SK-N-DZ (cell line): ENCODE measurements around the gene MROH8.
A peak's percentile ranks its signal among the peaks of the same experiment; 100 is the strongest.
"Not testable (repeated sequence)": the region's sequence is repeated elsewhere in the genome, so short reads cannot be mapped to it uniquely, and the experiment has no call there.

Experiments
- DNase-seq: peaks from one replicate; pipeline ENCODE4 v3.0.0-alpha.2; 2015; ENCODE audit warnings: low spot score

The MROH8 gene

DNA sequence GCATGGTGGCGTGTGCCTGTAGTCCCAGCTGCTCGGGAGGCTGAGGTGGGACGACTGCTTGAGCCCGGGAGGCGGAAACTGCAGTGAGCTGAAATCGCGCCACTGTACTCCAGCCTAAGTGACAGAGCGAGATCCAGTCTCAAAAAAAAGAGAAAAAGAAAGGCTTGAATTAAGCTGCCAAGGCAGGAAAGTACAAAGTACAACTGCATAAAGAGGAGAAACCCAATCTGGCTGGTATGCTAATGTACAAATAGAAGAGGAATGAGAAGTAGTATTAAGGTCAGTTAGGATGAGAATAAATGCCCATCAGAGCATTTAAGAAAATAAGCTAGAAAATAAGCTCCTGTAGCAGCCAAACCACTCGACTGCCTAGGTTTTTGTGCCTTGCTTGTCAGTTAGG lies 23.4 kb downstream of the MROH8 start:
- no peak for DNase-seq

DNA sequence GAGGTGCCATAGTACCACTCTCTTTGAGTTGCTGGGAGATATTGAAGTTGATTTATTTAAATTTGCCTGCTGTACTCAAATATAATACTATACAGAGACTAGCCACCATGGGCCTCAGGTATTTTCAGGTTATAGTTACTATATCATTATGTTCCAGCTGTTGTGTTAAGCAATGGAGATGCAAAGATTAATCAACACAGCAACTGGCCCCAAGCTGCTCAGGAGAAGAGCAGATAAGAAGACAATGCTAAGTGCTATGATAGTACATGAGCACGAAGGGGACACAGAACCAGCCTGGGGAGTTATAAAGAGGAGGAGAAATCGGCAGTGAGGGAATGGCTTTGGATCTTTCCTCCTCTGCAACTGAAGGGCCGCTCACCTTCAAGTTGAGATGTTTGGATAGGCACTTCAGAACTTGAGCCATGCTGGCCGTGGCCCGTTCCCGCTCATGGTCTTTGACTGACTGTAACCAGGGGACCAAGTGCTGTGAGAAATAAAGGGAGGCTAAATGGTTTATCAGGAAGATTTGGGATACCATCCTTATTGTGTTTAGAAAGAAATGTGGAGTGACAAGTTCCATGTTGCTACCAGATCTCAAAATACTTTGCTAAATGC lies 24.6 kb downstream of the MROH8 start:
- DNase-seq, result no peak

DNA sequence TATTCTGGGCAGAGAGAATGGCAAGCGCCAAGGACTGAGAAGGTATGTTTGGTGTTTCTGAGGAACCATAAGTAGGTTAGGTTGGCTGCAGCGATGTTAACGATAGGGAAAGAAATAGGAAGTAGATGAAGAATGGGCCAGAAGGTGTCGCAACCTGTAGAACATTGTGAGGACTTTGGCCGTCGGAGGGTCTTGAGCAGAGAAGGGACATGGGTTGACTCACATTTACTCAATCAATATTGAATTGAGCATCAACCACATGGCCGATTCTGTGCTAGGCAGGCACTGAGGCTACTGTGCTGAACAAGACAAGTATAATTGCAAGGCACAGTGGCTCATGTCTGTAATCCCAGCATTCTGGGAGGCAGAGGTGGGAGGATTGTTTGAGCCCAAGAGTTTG lies 27.1 kb downstream of the MROH8 start:
- no peak for DNase-seq

- no peak for DNase-seq
Observed at GRCh38 chr20:37151529-37151928, 27.8 kb downstream of the MROH8 start.

GRCh38 chr20:37150864-37151263 lies 28.5 kb downstream of the MROH8 start:
- not testable (repeated sequence) for DNase-seq

DNA sequence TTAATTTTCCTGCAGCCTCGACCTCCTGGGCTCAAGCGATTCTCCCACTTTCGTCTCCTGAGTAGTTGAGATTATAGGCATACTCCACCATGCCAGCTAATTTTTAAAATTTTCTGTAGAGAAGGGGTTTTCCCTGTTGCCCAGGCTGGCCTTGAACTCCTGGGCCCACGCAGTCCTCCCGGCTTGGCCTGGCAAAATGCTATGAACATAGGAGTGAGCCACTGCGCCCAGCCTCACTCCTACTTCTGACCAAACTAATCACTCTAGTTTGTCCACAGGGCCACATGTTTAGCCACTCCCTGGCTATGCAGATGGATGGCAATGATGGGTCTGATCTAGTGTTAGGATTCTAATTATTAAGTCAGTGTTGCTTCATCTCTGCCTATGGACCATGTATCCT lies 32.1 kb downstream of the MROH8 start:
- DNase-seq, result no peak

DNA sequence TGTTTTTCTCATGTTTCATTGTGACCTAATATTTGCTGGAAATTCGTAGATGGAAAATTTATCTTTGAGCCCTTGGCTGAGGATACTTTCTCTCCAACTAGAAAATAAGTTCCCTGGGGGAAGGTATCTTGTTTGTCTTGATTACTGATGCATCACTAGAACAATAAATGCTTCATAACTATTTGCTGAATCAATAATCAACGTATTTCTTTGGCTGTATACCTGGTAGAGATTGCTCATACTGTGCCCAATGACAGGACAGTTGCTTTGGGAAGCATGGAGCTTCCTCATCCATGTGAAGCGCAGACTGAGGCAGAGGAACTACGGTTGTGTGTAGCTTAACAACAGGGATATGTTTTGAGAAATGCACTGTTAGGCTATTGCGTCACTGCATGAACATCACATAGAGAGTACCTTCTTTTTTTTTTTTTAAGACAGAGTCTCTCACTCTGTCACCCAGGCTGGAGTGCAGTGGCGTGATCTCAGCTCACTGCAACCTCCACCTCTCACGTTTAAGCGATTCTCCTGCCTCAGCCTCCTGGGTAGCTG lies 34.4 kb downstream of the MROH8 start:
- DNase-seq, result no peak

DNA sequence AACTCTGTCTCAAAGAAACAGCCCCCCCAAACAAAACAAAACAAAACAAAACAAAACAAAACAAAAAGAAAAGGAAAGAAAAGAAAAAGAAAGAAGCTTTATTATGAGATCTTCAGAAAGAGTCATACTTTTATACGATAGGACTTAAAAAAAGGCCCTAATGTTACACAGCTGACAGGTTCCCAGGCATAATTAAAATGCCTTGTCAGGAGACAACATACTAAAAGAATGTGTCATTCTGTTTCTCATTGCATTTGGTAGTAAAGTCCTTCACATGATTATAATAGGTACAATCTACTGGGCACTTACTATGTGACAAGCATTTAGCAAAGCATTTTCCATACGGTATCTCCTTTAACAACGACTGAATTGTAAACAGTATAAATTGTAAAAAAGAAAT lies 36.6 kb downstream of the MROH8 start:
- no peak for DNase-seq

GRCh38 chr20:37137547-37137946 lies 41.8 kb downstream of the MROH8 start:
- peak; percentile 90 for DNase-seq

DNA sequence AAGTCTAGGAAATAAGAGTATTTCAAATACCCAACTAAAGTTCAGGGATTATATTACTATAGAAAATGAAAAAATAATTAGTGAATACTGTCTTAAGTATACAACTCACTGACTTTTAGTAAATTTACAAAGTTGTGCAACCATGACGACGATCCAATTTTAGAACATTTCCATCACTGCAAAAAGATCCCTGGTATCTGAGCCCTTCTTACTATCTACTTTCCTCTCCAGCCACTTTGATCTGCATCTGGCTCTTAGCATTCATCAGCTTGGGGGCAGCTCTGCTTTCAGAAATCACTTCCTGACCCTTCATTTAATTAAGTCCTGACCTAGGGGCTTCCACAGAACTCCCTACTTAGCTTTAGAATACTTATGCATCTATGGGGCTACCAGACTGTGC lies 45.4 kb downstream of the MROH8 start:
- peak; percentile 66 for DNase-seq

DNA sequence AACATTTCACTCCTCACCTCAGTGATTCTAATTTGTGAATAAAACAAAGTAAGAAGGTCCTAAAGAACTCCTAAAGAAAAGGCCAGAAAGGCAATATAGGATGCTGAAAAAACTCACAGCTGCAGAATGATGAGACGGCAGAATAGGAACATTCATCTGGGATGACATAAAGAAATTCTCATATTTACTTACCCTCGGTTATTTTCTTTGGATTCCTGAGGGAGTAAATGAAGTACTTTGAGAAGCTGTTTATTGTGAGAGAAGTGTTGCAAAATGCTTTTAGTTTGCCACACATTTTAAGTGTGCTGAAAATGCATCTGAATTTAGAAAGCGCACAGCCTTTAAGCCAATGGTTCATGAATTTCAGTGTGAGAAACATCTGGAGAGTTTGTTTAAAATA lies 47.9 kb downstream of the MROH8 start:
- DNase-seq, result no peak

- no peak for DNase-seq
Observed at GRCh38 chr20:37128803-37129202, 50.5 kb downstream of the MROH8 start.

GRCh38 chr20:37126290-37126689 lies 53.1 kb downstream of the MROH8 start:
- DNase-seq, result not testable (repeated sequence)

GRCh38 chr20:37123441-37123840 lies 55.9 kb downstream of the MROH8 start:
- no peak for DNase-seq

- DNase-seq, result no peak
Observed at GRCh38 chr20:37120497-37120896, 58.9 kb downstream of the MROH8 start.

DNA sequence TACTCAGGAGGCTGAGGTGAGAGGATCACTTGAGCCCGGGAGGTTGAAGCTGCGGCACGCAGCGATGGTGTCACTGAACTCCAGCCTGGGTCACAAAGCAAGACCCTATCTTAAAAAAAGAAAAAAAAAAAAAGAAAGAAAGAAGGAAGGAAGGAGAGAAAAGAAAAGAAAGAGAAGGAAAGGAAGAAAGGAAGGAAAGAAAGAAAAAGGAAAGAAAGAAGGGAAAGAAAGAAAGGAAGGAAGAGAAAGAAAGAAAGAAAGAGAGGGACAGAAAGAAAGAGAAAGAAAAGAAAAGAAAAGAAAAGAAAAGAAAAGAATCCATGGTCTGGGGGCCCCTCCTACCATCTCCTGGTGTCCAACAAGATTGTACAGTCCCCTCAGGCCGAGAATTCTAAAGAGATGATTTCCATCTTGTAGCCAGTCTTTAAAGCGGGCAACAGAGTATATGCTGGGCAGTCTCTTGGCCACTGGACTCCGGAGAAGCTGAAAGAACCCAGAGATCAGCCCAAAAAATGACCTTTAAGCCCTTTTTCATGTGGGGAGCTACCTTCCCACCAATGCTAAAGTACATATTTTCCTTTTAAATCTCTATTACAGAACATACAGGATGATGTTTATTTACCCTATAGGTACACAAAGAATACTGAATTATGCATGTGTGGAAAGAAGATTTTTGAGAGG lies 59.9 kb downstream of the MROH8 start:
- DNase-seq, result no peak

DNA sequence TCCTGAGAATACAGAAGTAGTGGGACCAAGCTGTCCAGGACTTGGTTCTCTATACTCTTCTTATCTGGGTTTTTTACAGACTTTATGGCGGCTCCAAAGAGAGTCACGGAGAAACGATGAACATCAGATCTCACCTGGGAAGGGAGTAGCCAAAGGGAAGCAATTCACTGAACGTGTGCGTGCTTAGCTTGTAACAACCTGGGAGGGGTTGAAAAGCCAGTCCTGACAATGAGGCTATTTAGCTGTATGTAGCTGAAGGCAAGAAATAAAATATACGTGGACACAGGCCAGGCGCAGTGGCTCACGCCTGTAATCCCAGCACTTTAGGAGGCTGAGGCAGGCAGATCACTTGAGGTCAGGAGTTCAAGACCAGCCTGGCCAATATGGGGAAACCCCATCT lies 65.3 kb downstream of the MROH8 start:
- no peak for DNase-seq

DNA sequence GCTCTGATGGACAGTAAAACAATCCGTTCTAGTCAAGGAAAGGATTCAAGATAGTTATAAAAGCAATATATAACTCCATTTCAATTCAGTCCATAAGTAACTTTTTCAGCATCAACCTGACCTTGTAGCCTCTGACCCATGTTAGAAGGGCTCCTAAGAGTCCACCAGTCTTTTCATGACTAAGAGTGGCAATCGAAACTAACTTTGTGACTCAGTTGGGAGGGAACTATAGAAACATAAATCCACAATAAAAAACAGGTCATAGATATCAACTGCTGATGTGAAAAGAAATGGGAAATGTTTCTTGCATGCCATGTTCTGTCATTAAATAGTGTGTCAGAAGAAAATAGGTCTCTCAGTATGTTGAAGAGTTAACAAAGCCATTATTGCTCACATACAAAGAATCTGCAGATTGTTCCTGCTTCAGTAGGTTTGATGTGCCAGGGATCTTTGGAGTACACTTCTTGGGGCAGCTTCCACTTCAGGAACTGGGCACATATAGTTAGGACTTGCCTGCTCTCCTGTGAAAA lies 67.4 kb downstream of the MROH8 start:
- DNase-seq, result no peak

DNA sequence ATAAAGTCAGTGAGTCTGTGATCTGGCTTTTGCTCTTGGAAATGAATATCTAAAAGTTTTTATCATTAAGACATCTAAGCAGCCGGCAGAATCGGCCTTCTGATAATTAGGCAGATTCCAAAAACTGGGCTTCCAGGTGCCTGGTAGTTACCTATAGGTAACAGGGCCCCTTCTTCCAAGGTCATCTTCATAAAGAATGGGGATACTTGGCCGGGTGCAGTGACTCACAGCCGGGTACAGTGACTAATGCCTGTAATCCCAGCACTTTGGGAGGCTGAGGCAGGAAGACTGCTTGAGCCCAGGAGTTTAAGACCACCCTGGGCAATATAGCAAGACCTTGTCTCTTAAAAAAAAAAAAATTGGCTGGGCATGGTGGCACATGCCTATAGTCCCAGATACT lies 70.7 kb downstream of the MROH8 start:
- no peak for DNase-seq

DNA sequence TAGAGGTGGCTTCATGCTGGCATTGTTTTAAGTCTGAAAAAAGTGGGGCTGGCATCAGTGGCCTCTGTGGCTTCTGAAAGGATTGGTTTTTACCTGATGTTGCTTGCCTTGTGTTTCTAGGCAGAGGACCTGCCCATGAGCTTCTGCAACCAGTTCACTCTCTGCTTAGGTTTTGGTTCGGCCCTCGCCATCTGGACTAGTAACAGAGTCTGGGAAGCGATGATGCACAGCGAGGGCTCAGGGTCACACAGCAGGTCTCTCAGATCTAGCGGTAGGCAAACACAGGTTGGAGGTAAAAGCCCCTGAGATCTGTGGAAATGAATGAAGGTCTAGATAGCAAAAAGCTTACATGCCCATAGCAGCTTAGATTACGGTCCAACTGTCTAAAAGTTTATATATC lies 76.8 kb downstream of the MROH8 start:
- DNase-seq, result no peak

GRCh38 chr20:37096415-37097041 lies 82.8 kb downstream of the MROH8 start:
- peak; percentile 81 for DNase-seq

- peak; percentile 99 for DNase-seq
Observed at GRCh38 chr20:37095599-37096414, 83.5 kb downstream of the MROH8 start, which contains the start of gene RBL1. RBL1 (minus strand) TSS chr20:37095997; CDS start chr20:37095928, 69 bp downstream.
